ENCODE measurements around the gene PCBP3.
"Not testable (repeated sequence)": the region's sequence is repeated elsewhere in the genome, so short reads cannot be mapped to it uniquely, and the experiment has no call there.

Gene PCBP3

DNA sequence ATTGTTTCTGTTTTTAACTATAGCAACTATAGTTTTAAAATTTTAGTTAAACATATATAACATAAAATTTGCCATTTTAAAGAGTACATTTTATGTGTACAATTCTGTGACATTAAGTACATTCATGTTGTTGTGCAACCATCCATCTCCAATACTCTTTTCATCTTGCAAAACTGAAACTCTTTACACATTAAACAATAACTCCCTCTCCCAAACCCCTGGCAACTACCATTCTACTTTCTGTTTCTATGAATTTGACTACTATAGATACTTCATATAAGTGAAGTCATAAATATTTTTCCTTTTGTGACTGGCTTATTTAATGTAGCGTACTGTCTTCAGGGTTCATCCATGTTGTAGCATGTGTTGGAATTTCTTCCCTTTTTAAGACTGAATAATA, 25.9 kb downstream of the PCBP3 start:
- no peak for DNase-seq
- H3K9me3 ChIP-seq (ENCODE audit: severe bottlenecking) = peaks cover 6% of the 10 kb centered on the region
- no peak overlapping the region for H3K4me3 ChIP-seq (ENCODE audit: low read depth, low read length)
- H3K36me3 ChIP-seq = peaks cover 6% of the 10 kb centered on the region
- no peak overlapping the region for H3K27ac ChIP-seq
- TF ChIP-seq, protein P1, sequence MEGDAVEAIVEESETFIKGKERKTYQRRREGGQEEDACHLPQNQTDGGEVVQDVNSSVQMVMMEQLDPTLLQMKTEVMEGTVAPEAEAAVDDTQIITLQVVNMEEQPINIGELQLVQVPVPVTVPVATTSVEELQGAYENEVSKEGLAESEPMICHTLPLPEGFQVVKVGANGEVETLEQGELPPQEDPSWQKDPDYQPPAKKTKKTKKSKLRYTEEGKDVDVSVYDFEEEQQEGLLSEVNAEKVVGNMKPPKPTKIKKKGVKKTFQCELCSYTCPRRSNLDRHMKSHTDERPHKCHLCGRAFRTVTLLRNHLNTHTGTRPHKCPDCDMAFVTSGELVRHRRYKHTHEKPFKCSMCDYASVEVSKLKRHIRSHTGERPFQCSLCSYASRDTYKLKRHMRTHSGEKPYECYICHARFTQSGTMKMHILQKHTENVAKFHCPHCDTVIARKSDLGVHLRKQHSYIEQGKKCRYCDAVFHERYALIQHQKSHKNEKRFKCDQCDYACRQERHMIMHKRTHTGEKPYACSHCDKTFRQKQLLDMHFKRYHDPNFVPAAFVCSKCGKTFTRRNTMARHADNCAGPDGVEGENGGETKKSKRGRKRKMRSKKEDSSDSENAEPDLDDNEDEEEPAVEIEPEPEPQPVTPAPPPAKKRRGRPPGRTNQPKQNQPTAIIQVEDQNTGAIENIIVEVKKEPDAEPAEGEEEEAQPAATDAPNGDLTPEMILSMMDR (IDR thresholded peaks at IDR 0.05; ENCODE audit: low read depth, low read length) = no peak
- no peaks in the 10 kb centered on the region for H3K27me3 ChIP-seq (ENCODE audit: insufficient read depth, low read depth, severe bottlenecking)

DNA sequence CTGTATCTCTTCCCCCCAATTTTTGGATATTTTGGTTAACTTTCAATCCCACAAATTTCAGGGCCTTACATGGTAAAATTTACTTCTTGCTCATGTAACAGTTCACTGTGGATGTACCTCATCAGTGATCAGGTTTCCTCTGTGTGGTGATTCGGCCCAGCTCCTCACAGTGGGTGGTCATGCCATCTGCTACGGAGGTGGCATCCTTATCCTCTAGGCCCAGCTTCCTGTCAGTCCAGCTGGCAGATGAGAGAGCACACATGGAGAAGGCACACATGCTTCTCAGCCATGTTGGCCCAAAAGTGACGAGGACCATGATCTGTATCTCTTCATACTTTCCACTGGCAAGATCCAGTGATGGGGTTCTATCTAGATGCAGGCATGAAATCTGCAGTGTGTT, 27.2 kb downstream of the PCBP3 start:
- Histone ChIP-seq H3K27me3 (ENCODE audit: insufficient read depth, low read depth, severe bottlenecking) (no peaks in the 10 kb centered on the region), H3K9me3 (ENCODE audit: severe bottlenecking) (peaks cover 6% of the 10 kb centered on the region), H3K4me3 (ENCODE audit: low read depth, low read length) (no peak overlapping the region), H3K36me3 (peaks cover 6% of the 10 kb centered on the region), H3K27ac (no peak overlapping the region)
- TF ChIP-seq, protein P1 (IDR thresholded peaks at IDR 0.05; ENCODE audit: low read depth, low read length) = no peak
- no peak for DNase-seq

DNA sequence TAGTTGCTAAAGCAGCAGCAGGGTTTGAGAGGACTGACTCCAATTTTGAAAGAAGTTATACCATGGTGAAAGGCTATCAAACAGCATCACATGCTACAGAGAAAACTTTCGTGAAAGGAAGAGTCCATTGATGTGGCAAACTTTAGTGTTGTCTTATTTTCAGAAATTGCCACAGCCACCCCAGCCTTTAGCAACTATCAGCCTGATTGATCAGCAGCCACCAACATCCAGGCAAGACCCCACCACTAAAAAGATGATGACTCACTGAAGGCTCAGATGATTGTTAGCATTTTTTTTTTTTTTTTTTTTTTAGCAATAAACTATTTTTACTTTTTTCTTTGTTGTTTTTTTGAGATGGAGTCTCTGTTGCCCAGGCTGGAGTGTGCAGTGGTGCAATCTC, 35.3 kb downstream of the PCBP3 start:
- H3K27me3 ChIP-seq (ENCODE audit: insufficient read depth, low read depth, severe bottlenecking); H3K27ac ChIP-seq; H3K36me3 ChIP-seq; DNase-seq; H3K4me3 ChIP-seq (ENCODE audit: low read depth, low read length); H3K9me3 ChIP-seq (ENCODE audit: severe bottlenecking): not testable (repeated sequence)

DNA sequence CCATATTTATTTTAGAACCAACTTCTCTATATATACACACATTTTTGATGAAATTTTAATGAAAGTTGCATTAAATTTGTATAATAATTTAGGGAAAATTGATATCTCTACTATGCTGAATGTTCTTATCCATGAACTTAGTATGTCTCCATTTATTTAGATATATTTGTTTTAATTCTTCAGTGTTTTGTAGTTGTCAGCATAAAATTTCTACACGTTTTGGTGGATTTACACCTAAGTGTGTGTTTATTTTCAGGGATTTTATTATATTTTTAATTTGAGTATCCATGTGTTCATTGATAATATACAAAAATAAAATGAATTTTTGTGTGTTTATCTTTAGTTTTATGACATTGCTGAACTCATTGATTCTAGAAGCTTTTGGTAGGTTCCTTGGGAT, 36.7 kb downstream of the PCBP3 start:
- DNase-seq = no peak
- H3K27me3 ChIP-seq (ENCODE audit: insufficient read depth, low read depth, severe bottlenecking) = no peaks in the 10 kb centered on the region
- no peak overlapping the region for H3K4me3 ChIP-seq (ENCODE audit: low read depth, low read length)
- H3K27ac ChIP-seq = no peak overlapping the region
- H3K36me3 ChIP-seq = no peaks in the 10 kb centered on the region
- TF ChIP-seq, protein P1 (IDR thresholded peaks at IDR 0.05; ENCODE audit: low read depth, low read length) = no peak
- H3K9me3 ChIP-seq (ENCODE audit: severe bottlenecking) = no peaks in the 10 kb centered on the region

DNA sequence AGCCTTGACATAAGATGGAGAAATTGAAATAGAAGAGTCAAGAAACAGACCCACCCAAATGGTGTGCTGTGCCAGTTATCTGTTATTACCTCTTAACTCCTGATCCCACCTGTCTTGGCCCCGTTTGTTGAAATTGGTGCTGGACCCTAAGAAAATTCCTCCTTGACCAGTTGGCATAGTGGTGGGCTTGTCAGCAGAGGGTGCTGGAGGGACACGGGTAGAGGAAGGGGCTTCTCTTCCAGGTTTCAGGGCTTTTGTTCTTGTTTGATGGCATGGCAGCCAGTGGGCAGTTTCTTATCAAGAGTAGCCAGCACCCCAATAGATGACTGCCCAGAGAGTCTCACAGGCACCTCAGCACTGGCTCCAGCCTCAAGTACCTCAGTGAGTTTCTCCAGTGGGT, 51.6 kb downstream of the PCBP3 start:
- H3K4me3 ChIP-seq (ENCODE audit: low read depth, low read length) = no peak overlapping the region
- H3K9me3 ChIP-seq (ENCODE audit: severe bottlenecking) = no peaks in the 10 kb centered on the region
- TF ChIP-seq, protein P1 (IDR thresholded peaks at IDR 0.05; ENCODE audit: low read depth, low read length) = peak; percentile 56
- H3K27me3 ChIP-seq (ENCODE audit: insufficient read depth, low read depth, severe bottlenecking) = no peaks in the 10 kb centered on the region
- peak; percentile 37 for DNase-seq
- no peak overlapping the region for H3K27ac ChIP-seq
- no peaks in the 10 kb centered on the region for H3K36me3 ChIP-seq

DNA sequence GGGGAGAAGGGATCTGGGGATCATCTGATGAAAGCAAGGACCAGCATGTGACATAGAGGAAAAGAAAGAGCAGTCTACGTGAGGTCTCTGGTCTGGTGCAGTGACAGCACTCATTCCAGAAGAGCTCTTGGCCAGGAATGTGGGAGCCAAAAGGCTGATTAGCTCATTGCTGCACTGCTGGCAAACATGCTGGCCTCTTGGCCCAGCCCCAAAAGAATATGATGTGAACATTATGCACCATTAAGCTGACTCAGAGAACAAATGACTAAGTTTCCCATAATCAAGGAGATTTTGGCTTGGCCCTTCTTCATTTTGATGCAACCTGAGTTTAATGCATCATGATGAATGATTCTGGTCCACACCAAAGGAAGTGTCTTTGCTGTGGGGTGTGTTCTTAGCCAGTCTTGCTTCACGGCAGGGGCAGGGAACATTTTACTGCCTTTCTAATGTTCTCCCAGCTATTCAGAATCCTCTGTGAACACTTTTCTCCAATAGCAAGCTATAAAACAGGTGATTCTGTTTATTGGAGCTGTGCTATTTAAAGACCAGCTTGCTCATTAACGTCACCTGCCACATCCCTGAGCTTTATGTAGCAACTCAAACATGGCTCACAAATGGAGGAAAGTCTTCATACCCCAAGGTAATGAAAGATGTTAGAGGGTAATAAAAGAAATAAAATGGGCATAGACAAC, 55.1 kb downstream of the PCBP3 start:
- Histone ChIP-seq H3K36me3 (no peaks in the 10 kb centered on the region), H3K4me3 (ENCODE audit: low read depth, low read length) (no peak overlapping the region), H3K9me3 (ENCODE audit: severe bottlenecking) (no peaks in the 10 kb centered on the region), H3K27ac (no peak overlapping the region), H3K27me3 (ENCODE audit: insufficient read depth, low read depth, severe bottlenecking) (no peaks in the 10 kb centered on the region)
- TF ChIP-seq, protein P1 (IDR thresholded peaks at IDR 0.05; ENCODE audit: low read depth, low read length) = no peak
- no peak for DNase-seq

Measured in WERI-Rb-1 (cell line).